ENCODE data around the gene PROCA1.

- TF ChIP-seq, protein P1, sequence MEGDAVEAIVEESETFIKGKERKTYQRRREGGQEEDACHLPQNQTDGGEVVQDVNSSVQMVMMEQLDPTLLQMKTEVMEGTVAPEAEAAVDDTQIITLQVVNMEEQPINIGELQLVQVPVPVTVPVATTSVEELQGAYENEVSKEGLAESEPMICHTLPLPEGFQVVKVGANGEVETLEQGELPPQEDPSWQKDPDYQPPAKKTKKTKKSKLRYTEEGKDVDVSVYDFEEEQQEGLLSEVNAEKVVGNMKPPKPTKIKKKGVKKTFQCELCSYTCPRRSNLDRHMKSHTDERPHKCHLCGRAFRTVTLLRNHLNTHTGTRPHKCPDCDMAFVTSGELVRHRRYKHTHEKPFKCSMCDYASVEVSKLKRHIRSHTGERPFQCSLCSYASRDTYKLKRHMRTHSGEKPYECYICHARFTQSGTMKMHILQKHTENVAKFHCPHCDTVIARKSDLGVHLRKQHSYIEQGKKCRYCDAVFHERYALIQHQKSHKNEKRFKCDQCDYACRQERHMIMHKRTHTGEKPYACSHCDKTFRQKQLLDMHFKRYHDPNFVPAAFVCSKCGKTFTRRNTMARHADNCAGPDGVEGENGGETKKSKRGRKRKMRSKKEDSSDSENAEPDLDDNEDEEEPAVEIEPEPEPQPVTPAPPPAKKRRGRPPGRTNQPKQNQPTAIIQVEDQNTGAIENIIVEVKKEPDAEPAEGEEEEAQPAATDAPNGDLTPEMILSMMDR (conservative IDR thresholded peaks at IDR 0.05): no peak
- no peak for TF ChIP-seq ZFX (IDR thresholded peaks at IDR 0.05)
Observed at GRCh38 chr17:28686296-28686695, 25.4 kb downstream of the PROCA1 start.
